Measurements from ENCODE around the gene FGF1. TPM values are rescaled to one million over a fixed set of nuclear protein-coding genes. Genes with fewer than 3 reads are reported as not detected.

The FGF1 gene
- total RNA-seq, 1 experiment from 2014 or later: not detected

- DNase-seq (ENCODE audit: low read depth, low spot score) (no peak), ATAC-seq (no peak)
- ChIA-PET CTCF (no interaction called here), POLR2A (no interaction called here)
- Histone ChIP-seq H3K4me3 (ENCODE audit: low read depth in 2 of 2, low read length in 2 of 2) (no peak overlapping the region), H3K4me1 (ENCODE audit: control insufficient read depth, insufficient read depth, low read length) (no peaks in the 10 kb centered on the region), H3K27ac (ENCODE audit: low read length) (no peak overlapping the region), H3K36me3 (ENCODE audit: control insufficient read depth, insufficient read depth, low read length) (no peaks in the 10 kb centered on the region), H3K27me3 (ENCODE audit: control insufficient read depth, insufficient read depth, low read length) (no peaks in the 10 kb centered on the region), H3K9me3 (ENCODE audit: control insufficient read depth, insufficient read depth, low read depth, low read length) (no peaks in the 10 kb centered on the region)
- BruUV-seq (replicated peaks): no TSS peak
- no peak for TF ChIP-seq POLR2AphosphoS5 (IDR thresholded peaks at IDR 0.05; ENCODE audit: low read depth, low read length)
- no peak for TF ChIP-seq TCF7L2 (IDR thresholded peaks at IDR 0.05; ENCODE audit: low read depth, low read length)
- no peak for TF ChIP-seq REST (IDR thresholded peaks at IDR 0.05; ENCODE audit: insufficient read depth in 1 of 2, low read depth in 2 of 2, low read length in 1 of 2)
- TF ChIP-seq SIN3A (IDR thresholded peaks at IDR 0.05; ENCODE audit: borderline replicate concordance, insufficient read depth, low read depth, low read length): no peak
- TF ChIP-seq CTCF (IDR thresholded peaks at IDR 0.05): no peak
- in situ Hi-C loops (cut with HindIII; ENCODE audit: low pct_unique_long_range_greater_than_20kb, low sequenced_read_pairs): no loop called here
- intact Hi-C loops (cut with micrococcal nuclease; ENCODE audit: unreplicated experiment): no loop called here
Measured at GRCh38 chr5:142674531-142675469, 11.1 kb downstream of the FGF1 start.

GRCh38 chr5:142671801-142672200, 14.1 kb downstream of the FGF1 start:
- no peaks in the 10 kb centered on the region for H3K36me3 ChIP-seq (ENCODE audit: control insufficient read depth, insufficient read depth, low read length)
- ChIA-PET CTCF (interaction anchor here (1.3 kb wide), 1 partner anchor 16 kb away, joined by 3 read pairs; no protein-coding TSS in a partner anchor), POLR2A (no interaction called here)
- no peak overlapping the region for H3K4me3 ChIP-seq (ENCODE audit: low read depth in 2 of 2, low read length in 2 of 2)
- ATAC-seq (no peak), DNase-seq (ENCODE audit: low read depth, low spot score) (no peak)
- H3K4me1 ChIP-seq (ENCODE audit: control insufficient read depth, insufficient read depth, low read length): no peaks in the 10 kb centered on the region
- TF ChIP-seq POLR2AphosphoS5 (IDR thresholded peaks at IDR 0.05; ENCODE audit: low read depth, low read length) (no peak), TCF7L2 (IDR thresholded peaks at IDR 0.05; ENCODE audit: low read depth, low read length) (no peak), SIN3A (IDR thresholded peaks at IDR 0.05; ENCODE audit: borderline replicate concordance, insufficient read depth, low read depth, low read length) (no peak)
- in situ Hi-C loops (cut with HindIII; ENCODE audit: low pct_unique_long_range_greater_than_20kb, low sequenced_read_pairs): no loop called here
- H3K27me3 ChIP-seq (ENCODE audit: control insufficient read depth, insufficient read depth, low read length): no peaks in the 10 kb centered on the region
- H3K27ac ChIP-seq (ENCODE audit: low read length): no peak overlapping the region
- no TSS peak for BruUV-seq (replicated peaks)
- intact Hi-C loops (cut with micrococcal nuclease; ENCODE audit: unreplicated experiment): no loop called here
- no peaks in the 10 kb centered on the region for H3K9me3 ChIP-seq (ENCODE audit: control insufficient read depth, insufficient read depth, low read depth, low read length)

- intact Hi-C loops (cut with micrococcal nuclease; ENCODE audit: unreplicated experiment) (no loop called here), in situ Hi-C loops (cut with HindIII; ENCODE audit: low pct_unique_long_range_greater_than_20kb, low sequenced_read_pairs) (no loop called here)
- DNase-seq (ENCODE audit: low read depth, low spot score) (no peak), ATAC-seq (no peak)
- ChIA-PET CTCF (interaction anchor here (0.6 to 1.3 kb wide), 2 partner anchors 11 to 16 kb away, joined by 3 read pairs; no protein-coding TSS in a partner anchor), POLR2A (no interaction called here)
- no peaks in the 10 kb centered on the region for H3K4me1 ChIP-seq (ENCODE audit: control insufficient read depth, insufficient read depth, low read length)
- no peaks in the 10 kb centered on the region for H3K36me3 ChIP-seq (ENCODE audit: control insufficient read depth, insufficient read depth, low read length)
- H3K27ac ChIP-seq (ENCODE audit: low read length): no peak overlapping the region
- no peaks in the 10 kb centered on the region for H3K9me3 ChIP-seq (ENCODE audit: control insufficient read depth, insufficient read depth, low read depth, low read length)
- H3K27me3 ChIP-seq (ENCODE audit: control insufficient read depth, insufficient read depth, low read length): no peaks in the 10 kb centered on the region
- TF ChIP-seq POLR2AphosphoS5 (IDR thresholded peaks at IDR 0.05; ENCODE audit: low read depth, low read length): no peak
- TF ChIP-seq CTCF (IDR thresholded peaks at IDR 0.05): no peak
- no peak for TF ChIP-seq REST (IDR thresholded peaks at IDR 0.05; ENCODE audit: insufficient read depth in 1 of 2, low read depth in 2 of 2, low read length in 1 of 2)
- TF ChIP-seq SIN3A (IDR thresholded peaks at IDR 0.05; ENCODE audit: borderline replicate concordance, insufficient read depth, low read depth, low read length): no peak
- no peak for TF ChIP-seq TCF7L2 (IDR thresholded peaks at IDR 0.05; ENCODE audit: low read depth, low read length)
- no TSS peak for BruUV-seq (replicated peaks)
- H3K4me3 ChIP-seq (ENCODE audit: low read depth in 2 of 2, low read length in 2 of 2): no peak overlapping the region
Measured at GRCh38 chr5:142671266-142671665, 14.6 kb downstream of the FGF1 start.

Data from Panc1 (cell line).